BLaER1 (cell line): Measurements from ENCODE around the gene WDR1.

Source experiments
- H3K27ac ChIP-seq: shearing (Covaris generic); formaldehyde crosslinking; 2 replicates; pipeline ENCODE4 v1.8.1; 2022
- H3K27me3 ChIP-seq: shearing (Covaris generic); formaldehyde crosslinking; 2 replicates; pipeline ENCODE4 v1.8.1; 2022
- H3K36me3 ChIP-seq: shearing (Covaris generic); formaldehyde crosslinking; 2 replicates; pipeline ENCODE4 v1.8.1; 2022
- H3K4me1 ChIP-seq: shearing (Covaris generic); formaldehyde crosslinking; 2 replicates; pipeline ENCODE4 v1.8.1; 2022
- H3K4me2 ChIP-seq: shearing (Covaris generic); formaldehyde crosslinking; 2 replicates; pipeline ENCODE4 v1.8.1; 2022
- H3K4me3 ChIP-seq: shearing (Covaris generic); formaldehyde crosslinking; 2 replicates; pipeline ENCODE4 v1.8.1; 2022
- H3K9ac ChIP-seq: shearing (Covaris generic); formaldehyde crosslinking; 2 replicates; pipeline ENCODE4 v1.8.1; 2022
- H3K9me3 ChIP-seq: shearing (Covaris generic); formaldehyde crosslinking; 2 replicates; pipeline ENCODE4 v1.8.1; 2022
- H4K20me1 ChIP-seq: shearing (Covaris generic); formaldehyde crosslinking; 2 replicates; pipeline ENCODE4 v1.8.1; 2022
- Cebpa-rat ChIP-seq: shearing (Covaris generic); IDR thresholded peaks from 2 replicates; pipeline ENCODE4 v1.8.1; 2022

The WDR1 gene

GRCh38 chr4:10050261-10050661, 66.3 kb downstream of the WDR1 start:
- Histone ChIP-seq H3K27ac (no peak overlapping the region), H3K36me3 (no peaks in the 10 kb centered on the region), H3K4me3 (no peak overlapping the region), H3K4me1 (peaks cover 9% of the 10 kb centered on the region), H4K20me1 (no peaks in the 10 kb centered on the region), H3K4me2 (no peak overlapping the region), H3K9ac (no peak overlapping the region), H3K9me3 (no peaks in the 10 kb centered on the region), H3K27me3 (no peaks in the 10 kb centered on the region)
- no peak for TF ChIP-seq Cebpa-rat

- Histone ChIP-seq H3K9me3 (0 out of 2 replicates have a peak, but pooled peaks cover under 1% of the 10 kb centered on the region), H3K9ac (no peak overlapping the region), H3K27me3 (no peaks in the 10 kb centered on the region), H3K27ac (no peak overlapping the region), H3K4me1 (no peaks in the 10 kb centered on the region), H3K4me2 (no peak overlapping the region), H3K4me3 (no peak overlapping the region), H4K20me1 (no peaks in the 10 kb centered on the region), H3K36me3 (no peaks in the 10 kb centered on the region)
- TF ChIP-seq Cebpa-rat: no peak
These were observed 67.5 kb downstream of the WDR1 start for GRCh38 chr4:10048941-10049697.

DNA sequence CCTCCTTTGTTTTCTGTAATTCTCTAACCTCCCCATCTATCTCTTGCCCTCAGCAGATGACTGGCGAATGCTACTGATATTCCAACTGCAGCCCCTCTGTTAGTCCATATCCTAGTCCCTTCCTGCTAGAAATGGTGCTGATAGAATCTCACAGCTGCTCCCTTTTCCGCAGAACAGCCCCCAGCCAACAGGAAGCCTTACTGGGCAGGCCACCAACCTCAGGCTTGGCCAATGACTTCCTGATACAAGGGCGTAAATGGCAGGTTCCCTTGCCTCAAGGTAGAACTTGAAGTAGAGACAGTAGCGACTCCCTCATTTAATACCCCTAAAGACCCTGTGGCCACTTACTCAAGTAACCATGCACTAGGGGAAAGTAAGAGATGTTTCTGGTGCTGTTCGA, 68.6 kb downstream of the WDR1 start:
- Histone ChIP-seq H3K27ac (no peak overlapping the region), H3K9ac (no peak overlapping the region), H4K20me1 (no peaks in the 10 kb centered on the region), H3K4me1 (no peaks in the 10 kb centered on the region), H3K4me3 (no peak overlapping the region), H3K36me3 (no peaks in the 10 kb centered on the region), H3K9me3 (peaks cover 12% of the 10 kb centered on the region), H3K27me3 (no peaks in the 10 kb centered on the region), H3K4me2 (0 out of 2 replicates have a peak overlapping the region, but pooled peaks have one; percentile 5)
- TF ChIP-seq Cebpa-rat: no peak

GRCh38 chr4:10046471-10046870, 70.1 kb downstream of the WDR1 start:
- no peaks in the 10 kb centered on the region for H3K36me3 ChIP-seq
- H3K4me1 ChIP-seq: no peaks in the 10 kb centered on the region
- H4K20me1 ChIP-seq: no peaks in the 10 kb centered on the region
- no peak overlapping the region for H3K4me3 ChIP-seq
- TF ChIP-seq Cebpa-rat: no peak
- H3K9ac ChIP-seq: no peak overlapping the region
- no peak overlapping the region for H3K27ac ChIP-seq
- H3K9me3 ChIP-seq: peaks cover 25% of the 10 kb centered on the region
- no peaks in the 10 kb centered on the region for H3K27me3 ChIP-seq
- H3K4me2 ChIP-seq: no peak overlapping the region

DNA sequence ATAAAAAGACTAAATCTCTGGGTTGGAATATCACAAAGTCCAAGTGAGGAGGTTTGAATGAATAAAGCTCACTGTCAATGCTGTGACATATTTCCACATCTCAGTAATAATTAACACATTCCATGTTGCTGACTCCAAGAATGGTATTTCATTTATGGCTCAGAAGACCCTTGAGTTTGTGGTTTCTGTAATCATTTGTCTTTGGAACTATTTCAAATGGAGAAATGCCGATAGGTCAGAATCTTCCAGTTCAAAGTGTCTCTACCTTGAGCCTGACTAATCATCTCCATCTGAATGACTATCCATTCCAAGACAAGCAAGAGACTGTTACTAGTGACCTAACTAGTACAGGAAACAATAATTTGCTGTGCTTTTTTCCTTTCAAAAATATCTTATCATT, 71.1 kb downstream of the WDR1 start:
- H3K4me1 ChIP-seq: no peaks in the 10 kb centered on the region
- H3K4me3 ChIP-seq: no peak overlapping the region
- no peaks in the 10 kb centered on the region for H3K27me3 ChIP-seq
- no peak for TF ChIP-seq Cebpa-rat
- H3K27ac ChIP-seq: no peak overlapping the region
- peaks cover 30% of the 10 kb centered on the region for H3K9me3 ChIP-seq
- no peak overlapping the region for H3K9ac ChIP-seq
- no peak overlapping the region for H3K4me2 ChIP-seq
- H4K20me1 ChIP-seq: no peaks in the 10 kb centered on the region
- H3K36me3 ChIP-seq: no peaks in the 10 kb centered on the region

DNA sequence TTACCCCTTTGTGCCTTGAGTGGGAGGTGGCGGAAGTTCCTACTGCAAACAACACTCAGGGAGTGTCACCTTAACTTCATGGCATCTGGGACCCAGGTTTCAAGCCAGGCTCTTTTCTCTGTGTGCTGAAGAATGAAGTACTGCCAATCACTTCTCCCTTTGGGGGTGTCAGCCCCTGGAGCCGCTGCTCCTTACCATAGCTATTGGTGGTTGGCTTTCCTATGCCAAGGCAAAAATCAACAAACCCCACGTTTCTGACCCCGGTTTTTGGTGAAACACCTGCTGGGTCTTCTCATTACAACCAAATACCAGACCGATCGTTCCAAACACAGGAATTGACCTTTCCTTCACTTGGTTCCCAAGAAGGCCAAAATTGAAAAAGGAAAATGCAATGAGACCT, 75.6 kb downstream of the WDR1 start:
- Histone ChIP-seq H3K9ac (no peak overlapping the region), H3K36me3 (no peaks in the 10 kb centered on the region), H3K4me1 (no peaks in the 10 kb centered on the region), H3K4me2 (no peak overlapping the region), H3K27ac (no peak overlapping the region), H3K4me3 (no peak overlapping the region), H3K9me3 (peaks cover 30% of the 10 kb centered on the region), H3K27me3 (no peaks in the 10 kb centered on the region), H4K20me1 (no peaks in the 10 kb centered on the region)
- no peak for TF ChIP-seq Cebpa-rat

- H3K27me3 ChIP-seq: no peaks in the 10 kb centered on the region
- H3K9ac ChIP-seq: no peak overlapping the region
- H3K9me3 ChIP-seq: peaks cover 30% of the 10 kb centered on the region
- H3K36me3 ChIP-seq: no peaks in the 10 kb centered on the region
- no peaks in the 10 kb centered on the region for H4K20me1 ChIP-seq
- TF ChIP-seq Cebpa-rat: no peak
- H3K4me1 ChIP-seq: no peaks in the 10 kb centered on the region
- H3K4me2 ChIP-seq: no peak overlapping the region
- H3K4me3 ChIP-seq: no peak overlapping the region
- no peak overlapping the region for H3K27ac ChIP-seq
These were observed 76.3 kb downstream of the WDR1 start for GRCh38 chr4:10040049-10040892.

GRCh38 chr4:10036807-10037342, 79.7 kb downstream of the WDR1 start:
- peaks cover 8% of the 10 kb centered on the region for H3K9me3 ChIP-seq
- H3K27ac ChIP-seq: no peak overlapping the region
- H3K4me3 ChIP-seq: no peak overlapping the region
- H3K4me2 ChIP-seq: no peak overlapping the region
- H4K20me1 ChIP-seq: no peaks in the 10 kb centered on the region
- peaks cover 27% of the 10 kb centered on the region for H3K4me1 ChIP-seq
- no peaks in the 10 kb centered on the region for H3K27me3 ChIP-seq
- no peak for TF ChIP-seq Cebpa-rat
- H3K36me3 ChIP-seq: no peaks in the 10 kb centered on the region
- no peak overlapping the region for H3K9ac ChIP-seq

GRCh38 chr4:10035130-10035529, 81.5 kb downstream of the WDR1 start:
- Histone ChIP-seq H3K27me3 (no peaks in the 10 kb centered on the region), H3K4me1 (peaks cover 42% of the 10 kb centered on the region), H3K9me3 (no peaks in the 10 kb centered on the region), H3K4me3 (no peak overlapping the region), H3K36me3 (no peaks in the 10 kb centered on the region), H3K27ac (no peak overlapping the region), H4K20me1 (no peaks in the 10 kb centered on the region), H3K9ac (no peak overlapping the region), H3K4me2 (no peak overlapping the region)
- TF ChIP-seq Cebpa-rat: no peak

- Histone ChIP-seq H3K27me3 (no peaks in the 10 kb centered on the region), H3K9me3 (no peaks in the 10 kb centered on the region), H3K4me1 (peaks cover 42% of the 10 kb centered on the region), H3K27ac (peak overlapping the region; percentile 72), H3K4me2 (peak overlapping the region; percentile 80), H3K36me3 (no peaks in the 10 kb centered on the region), H4K20me1 (no peaks in the 10 kb centered on the region), H3K4me3 (no peak overlapping the region), H3K9ac (no peak overlapping the region)
- no peak for TF ChIP-seq Cebpa-rat
These were observed 81.9 kb downstream of the WDR1 start for GRCh38 chr4:10034612-10035104.
